ENCODE data around the gene SH3BP1. TPM values are rescaled to one million over a fixed set of nuclear protein-coding genes. Genes with fewer than 3 reads are reported as not detected.

SH3BP1 gene
- total and polyA plus RNA-seq, 2 of the 13 experiments (the other 11 are each of a cell fraction or from before 2014, with no cell fraction given), result 8.4 to 18.5 TPM

DNA sequence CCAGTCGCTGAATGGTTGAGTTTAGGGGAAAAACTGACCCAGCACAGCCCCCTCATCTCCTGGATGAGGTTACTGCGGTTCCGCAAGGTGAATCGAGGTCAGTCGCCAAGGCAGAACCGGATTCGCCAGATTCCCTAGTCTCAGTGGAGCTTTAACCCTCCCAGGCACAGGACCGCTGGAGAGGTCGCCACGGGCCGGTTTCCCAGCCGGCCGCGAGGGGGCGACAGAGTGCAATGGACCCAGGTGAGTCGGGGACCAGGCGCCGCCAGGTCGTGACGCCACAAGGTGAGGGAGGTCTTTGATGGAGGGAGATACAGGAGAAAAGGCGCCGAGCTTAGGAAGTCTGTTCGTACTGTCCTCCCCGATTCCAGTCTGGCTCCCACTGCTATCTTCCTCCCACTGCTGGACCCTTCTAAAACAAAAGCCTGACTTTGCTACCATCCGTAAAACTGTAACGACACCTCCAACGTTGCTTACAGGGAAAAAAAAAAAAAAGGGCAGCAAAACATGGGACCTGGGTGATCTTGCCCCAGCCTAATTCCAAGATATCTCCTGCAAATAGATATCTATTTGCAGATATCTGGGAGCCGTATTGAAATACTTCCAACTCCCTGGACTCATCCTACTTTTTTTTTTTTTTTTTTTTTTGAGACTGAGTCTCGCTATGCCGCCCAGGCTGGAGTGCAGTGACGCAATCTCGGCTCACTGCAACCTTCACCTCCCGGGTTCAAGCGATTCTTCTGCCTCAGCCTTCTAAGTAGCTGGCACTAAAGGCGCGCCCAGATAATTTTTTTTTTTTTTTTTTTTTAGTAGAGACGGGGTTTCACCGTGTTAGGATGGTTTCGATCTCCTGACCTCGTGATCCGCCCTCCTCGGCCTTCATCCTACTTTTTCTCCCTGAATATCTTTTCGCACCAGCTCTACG, 32.2 kb upstream of the SH3BP1 start (continued):
- no peak for TF ChIP-seq FOXP4 (CRISPR knock-in tag; IDR thresholded peaks at IDR 0.05)
- TF ChIP-seq MAX (IDR thresholded peaks at IDR 0.05), result no peak; the same call in 1 of the 2 replicates
- TF ChIP-seq ZNF326 (CRISPR knock-in tag; IDR thresholded peaks at IDR 0.05; ENCODE audit: borderline replicate concordance), result no peak
- no peak for TF ChIP-seq FOSL1 (CRISPR knock-in tag; IDR thresholded peaks at IDR 0.05; ENCODE audit: borderline replicate concordance)
- TF ChIP-seq ZNF207 (IDR thresholded peaks at IDR 0.05; ENCODE audit: borderline replicate concordance), result no peak
- TF ChIP-seq BATF2 (CRISPR knock-in tag; IDR thresholded peaks at IDR 0.05), result no peak
- no peak for TF ChIP-seq ZSCAN21 (CRISPR knock-in tag; IDR thresholded peaks at IDR 0.05; ENCODE audit: borderline replicate concordance)
- TF ChIP-seq RNF2 (conservative IDR thresholded peaks at IDR 0.05; ENCODE audit: low read depth), result no peak
- TF ChIP-seq RFXAP (CRISPR knock-in tag; IDR thresholded peaks at IDR 0.05; ENCODE audit: borderline replicate concordance), result no peak
- TF ChIP-seq ZNF883 (CRISPR knock-in tag; IDR thresholded peaks at IDR 0.05; ENCODE audit: not compliant biosample characterization), result no peak
- TF ChIP-seq NAIF1 (CRISPR knock-in tag; IDR thresholded peaks at IDR 0.05; ENCODE audit: borderline replicate concordance), result no peak
- TF ChIP-seq TRIM24 (CRISPR knock-in tag; IDR thresholded peaks at IDR 0.05), result no peak
- no peak for TF ChIP-seq NFYC (CRISPR knock-in tag; IDR thresholded peaks at IDR 0.05)
- TF ChIP-seq ZNF652 (CRISPR knock-in tag; IDR thresholded peaks at IDR 0.05; ENCODE audit: borderline replicate concordance, low read depth), result peak; percentile 93
- TF ChIP-seq ZNF670 (CRISPR knock-in tag; IDR thresholded peaks at IDR 0.05; ENCODE audit: borderline replicate concordance), result no peak
- no peak for TF ChIP-seq SIX4 (CRISPR knock-in tag; IDR thresholded peaks at IDR 0.05)
- TF ChIP-seq, protein P1, sequence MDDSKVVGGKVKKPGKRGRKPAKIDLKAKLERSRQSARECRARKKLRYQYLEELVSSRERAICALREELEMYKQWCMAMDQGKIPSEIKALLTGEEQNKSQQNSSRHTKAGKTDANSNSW (CRISPR knock-in tag; IDR thresholded peaks at IDR 0.05; ENCODE audit: borderline replicate concordance), result no peak
- 0 out of 2 replicates have a peak, but pooled peaks have one; percentile 42 for TF ChIP-seq TFDP2 (CRISPR knock-in tag; IDR thresholded peaks at IDR 0.05)
- no peak for TF ChIP-seq NFATC3 (CRISPR knock-in tag; IDR thresholded peaks at IDR 0.05)
- TF ChIP-seq ZBTB37 (CRISPR knock-in tag; IDR thresholded peaks at IDR 0.05), result no peak
- no peak for TF ChIP-seq AGO1 (IDR thresholded peaks at IDR 0.05; ENCODE audit: low read depth, low read length, poor library complexity, severe bottlenecking)
- TF ChIP-seq, protein P2, sequence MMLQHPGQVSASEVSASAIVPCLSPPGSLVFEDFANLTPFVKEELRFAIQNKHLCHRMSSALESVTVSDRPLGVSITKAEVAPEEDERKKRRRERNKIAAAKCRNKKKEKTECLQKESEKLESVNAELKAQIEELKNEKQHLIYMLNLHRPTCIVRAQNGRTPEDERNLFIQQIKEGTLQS (CRISPR knock-in tag; IDR thresholded peaks at IDR 0.05), result no peak

All from HepG2 (cell line).